D721Med (cell line): Measurements from ENCODE around the gene TLNRD1.

Experiments
- DNase-seq: peaks from one replicate; pipeline ENCODE4 v3.0.0; 2011; ENCODE audit warnings: low spot score; ENCODE audit not compliant: insufficient read length
- FAIRE-seq: peaks from 2 replicates; lab custom pipeline; 2011; peaks lifted over from hg19 to GRCh38; lab: Jason Lieb, UNC
- TF ChIP-seq, protein P1 (sequence below): IDR thresholded peaks from 2 replicates; pipeline ENCODE4 v1.5.1; 2012; ENCODE audit warnings: mild to moderate bottlenecking, control low read depth; ENCODE audit not compliant: insufficient read depth; ENCODE audit errors: missing control alignments

The TLNRD1 gene

DNA sequence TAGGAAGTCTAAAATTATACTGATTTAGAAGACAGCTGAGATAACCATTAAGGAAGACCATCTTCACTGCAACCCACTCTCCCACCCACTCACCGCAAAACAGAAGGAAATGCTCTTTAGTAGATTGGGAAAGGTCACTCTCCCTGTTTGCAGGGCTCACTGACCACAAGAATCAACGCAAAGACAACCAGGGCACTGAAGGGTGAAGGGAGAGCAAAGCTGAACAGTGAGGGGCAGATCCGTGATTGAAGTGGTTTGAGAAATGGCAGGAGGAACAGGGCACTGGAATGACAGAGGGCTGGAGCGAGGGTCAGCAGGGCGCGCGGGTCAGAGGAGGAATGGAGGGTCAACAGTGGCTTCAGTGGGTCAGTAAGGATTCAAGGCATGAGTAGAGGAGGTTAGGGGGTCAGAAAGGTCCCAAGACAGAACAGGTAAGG is 11.6 kb upstream of the TLNRD1 start:
- TF ChIP-seq, protein P1, sequence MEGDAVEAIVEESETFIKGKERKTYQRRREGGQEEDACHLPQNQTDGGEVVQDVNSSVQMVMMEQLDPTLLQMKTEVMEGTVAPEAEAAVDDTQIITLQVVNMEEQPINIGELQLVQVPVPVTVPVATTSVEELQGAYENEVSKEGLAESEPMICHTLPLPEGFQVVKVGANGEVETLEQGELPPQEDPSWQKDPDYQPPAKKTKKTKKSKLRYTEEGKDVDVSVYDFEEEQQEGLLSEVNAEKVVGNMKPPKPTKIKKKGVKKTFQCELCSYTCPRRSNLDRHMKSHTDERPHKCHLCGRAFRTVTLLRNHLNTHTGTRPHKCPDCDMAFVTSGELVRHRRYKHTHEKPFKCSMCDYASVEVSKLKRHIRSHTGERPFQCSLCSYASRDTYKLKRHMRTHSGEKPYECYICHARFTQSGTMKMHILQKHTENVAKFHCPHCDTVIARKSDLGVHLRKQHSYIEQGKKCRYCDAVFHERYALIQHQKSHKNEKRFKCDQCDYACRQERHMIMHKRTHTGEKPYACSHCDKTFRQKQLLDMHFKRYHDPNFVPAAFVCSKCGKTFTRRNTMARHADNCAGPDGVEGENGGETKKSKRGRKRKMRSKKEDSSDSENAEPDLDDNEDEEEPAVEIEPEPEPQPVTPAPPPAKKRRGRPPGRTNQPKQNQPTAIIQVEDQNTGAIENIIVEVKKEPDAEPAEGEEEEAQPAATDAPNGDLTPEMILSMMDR, result no peak
- no peak for FAIRE-seq

DNA sequence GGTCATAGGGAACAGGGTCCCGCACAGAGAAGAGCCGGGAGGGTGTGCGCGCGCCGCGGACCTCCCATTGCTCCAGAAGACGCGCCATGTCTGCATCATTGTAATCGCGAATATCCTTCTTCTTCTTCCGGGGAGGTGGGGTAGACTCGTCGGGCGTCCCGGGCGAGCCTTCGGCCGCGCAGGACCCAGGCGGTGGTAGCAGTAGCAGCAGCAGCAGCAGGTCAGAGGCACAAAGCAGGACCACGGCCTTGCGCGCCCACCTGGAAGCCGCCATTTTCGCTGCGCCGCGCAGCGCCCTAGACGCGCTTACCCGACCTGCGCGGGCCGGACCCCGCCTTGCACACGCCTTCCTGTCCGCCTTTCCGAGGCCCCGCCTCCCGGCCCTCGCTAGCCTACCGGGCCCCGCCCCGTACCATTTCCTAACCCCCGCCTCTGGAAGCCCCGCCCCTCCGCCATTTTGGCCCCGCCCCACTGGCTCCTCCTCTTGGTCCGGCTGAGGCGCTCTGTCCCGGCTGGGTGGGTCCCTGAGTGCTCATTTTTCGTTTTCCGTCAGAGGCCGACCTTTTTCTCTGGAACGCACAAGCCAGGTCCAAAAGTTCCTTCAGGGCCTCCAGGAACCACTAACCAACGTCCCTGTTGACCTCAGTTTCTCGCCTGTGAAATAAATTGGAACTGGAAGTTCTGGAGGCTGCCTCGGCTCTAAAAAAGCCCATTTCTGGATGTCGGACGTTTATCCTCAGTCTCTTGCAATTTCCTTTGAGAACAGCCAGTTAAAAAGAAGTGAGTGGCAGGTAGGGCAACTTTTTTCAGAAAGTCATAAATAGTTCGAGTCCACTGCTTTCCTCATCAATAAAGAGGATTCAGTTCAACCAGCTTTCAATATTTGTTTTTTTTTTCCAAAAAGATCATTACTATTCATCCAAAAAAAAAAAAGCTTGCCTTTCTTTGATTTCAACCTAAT is 10.9 kb upstream of the TLNRD1 start, which contains the start of gene MESD:
MESD (minus strand) TSS at position 302 of the 961 bp plus-strand sequence; CDS start at position 274, 28 bp downstream.
- TF ChIP-seq, protein P1, result no peak
- DNase-seq (peak; percentile 86), FAIRE-seq (no peak)

More for the DNA sequence above, 11.6 kb upstream of the TLNRD1 start:
- no peak for DNase-seq

DNA sequence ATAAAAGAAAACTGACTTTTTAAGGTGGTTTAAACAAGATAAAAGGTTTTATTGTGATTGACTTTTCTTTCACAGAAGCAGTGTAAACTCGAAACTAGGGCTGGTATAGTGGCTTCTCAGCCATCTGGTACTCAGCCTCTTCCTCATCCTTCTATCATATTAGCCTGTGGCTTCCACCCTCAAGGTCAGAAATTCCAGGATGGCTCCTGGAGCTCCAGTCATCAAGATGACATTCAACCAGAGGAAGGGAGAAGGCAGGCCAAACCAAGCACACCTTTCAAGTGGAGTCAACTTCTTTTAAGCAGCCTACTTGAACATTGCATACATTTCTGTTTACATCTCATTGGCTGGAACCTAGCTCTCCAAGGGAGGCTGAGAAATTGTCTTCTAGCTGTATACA is 9.8 kb upstream of the TLNRD1 start:
- DNase-seq (no peak), FAIRE-seq (no peak)
- TF ChIP-seq, protein P1, result no peak

DNA sequence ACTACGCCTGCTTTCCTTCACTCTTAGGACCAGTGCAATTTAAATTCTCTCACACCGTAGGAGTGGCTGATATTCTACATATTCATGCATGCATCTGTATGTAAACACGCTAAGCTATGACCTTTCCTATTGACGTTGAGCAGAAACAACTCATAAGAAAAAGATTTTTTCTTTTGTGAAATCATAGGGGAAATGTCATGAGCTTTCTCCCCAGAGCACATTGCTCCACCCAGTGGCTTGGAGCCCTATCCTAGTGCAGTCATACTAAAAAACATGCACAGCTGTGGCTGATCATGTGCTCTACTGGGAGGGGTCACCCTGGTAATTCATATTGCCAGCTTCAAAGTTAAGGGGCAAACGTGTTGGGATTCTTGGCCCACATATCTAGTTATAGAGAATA is 9.3 kb upstream of the TLNRD1 start:
- DNase-seq (no peak), FAIRE-seq (no peak)
- TF ChIP-seq, protein P1, result peak; percentile 6

- no peak for FAIRE-seq
- no peak for DNase-seq
- TF ChIP-seq, protein P1, result no peak
Observed at GRCh38 chr15:80992006-80992405, 8.7 kb upstream of the TLNRD1 start.

DNA sequence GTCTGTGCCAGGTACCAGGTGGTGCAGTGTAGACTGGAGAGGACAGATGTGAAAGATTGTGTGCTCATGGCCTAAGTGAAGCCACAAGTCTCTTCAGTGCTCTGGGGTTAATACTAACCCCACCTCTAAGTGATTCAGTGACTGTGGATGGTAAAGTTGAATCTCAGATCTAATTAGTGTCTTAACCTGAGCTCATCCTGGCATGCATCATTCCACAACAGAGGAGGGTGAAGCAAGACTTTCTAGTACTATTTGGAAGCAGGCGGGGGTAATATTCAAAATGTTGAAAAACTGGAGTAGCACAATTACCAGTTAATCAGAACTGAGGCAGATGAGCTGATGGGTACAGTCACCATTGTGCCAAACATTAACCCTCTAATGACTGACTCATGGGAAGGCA is 8.3 kb upstream of the TLNRD1 start:
- TF ChIP-seq, protein P1, result no peak
- no peak for DNase-seq
- no peak for FAIRE-seq

GRCh38 chr15:80996247-80996646 is 4.5 kb upstream of the TLNRD1 start:
- TF ChIP-seq, protein P1, result peak; percentile 34
- no peak for DNase-seq
- FAIRE-seq, result no peak
